ENCODE data around the gene OSBPL8.

DNA sequence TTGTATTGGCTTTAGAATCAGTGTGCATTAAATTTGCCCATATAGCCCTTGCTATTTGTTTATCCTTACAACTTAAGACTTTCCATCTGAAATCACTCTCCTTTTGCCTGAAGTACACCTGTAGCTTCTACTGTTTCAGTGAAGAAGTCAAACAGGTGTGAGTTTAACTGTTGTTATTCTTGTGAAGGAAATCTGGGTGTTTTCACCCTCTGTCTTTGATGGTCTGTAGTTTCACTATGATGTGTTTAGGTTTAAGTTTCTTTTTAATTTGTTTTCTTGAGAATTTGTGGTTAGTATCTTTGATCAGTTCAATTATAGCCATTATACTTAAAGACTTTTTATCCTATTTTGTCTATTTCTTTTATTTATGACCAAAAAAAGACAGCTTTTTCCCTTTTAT lies 142.5 kb downstream of the OSBPL8 start:
- TF ChIP-seq ATF3 (IDR thresholded peaks at IDR 0.05) (no peak), RAD21 (IDR thresholded peaks at IDR 0.05) (no peak), CTCF (IDR thresholded peaks at IDR 0.05; ENCODE audit: low read depth, low read length, missing input control) (no peak), GABPA (IDR thresholded peaks at IDR 0.05 in 1 of 2, conservative IDR thresholded peaks at IDR 0.05 in 1 of 2) (no peak), JUND (IDR thresholded peaks at IDR 0.05) (no peak), FOXA1 (IDR thresholded peaks at IDR 0.05) (no peak), TAF1 (conservative IDR thresholded peaks at IDR 0.05) (no peak), EGR1 (IDR thresholded peaks at IDR 0.05; ENCODE audit: low read depth in 2 of 2) (no peak), YY1 (IDR thresholded peaks at IDR 0.05) (no peak), ZBTB33 (IDR thresholded peaks at IDR 0.05) (no peak)
- TF ChIP-seq, protein P1, sequence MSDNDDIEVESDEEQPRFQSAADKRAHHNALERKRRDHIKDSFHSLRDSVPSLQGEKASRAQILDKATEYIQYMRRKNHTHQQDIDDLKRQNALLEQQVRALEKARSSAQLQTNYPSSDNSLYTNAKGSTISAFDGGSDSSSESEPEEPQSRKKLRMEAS (IDR thresholded peaks at IDR 0.05) = no peak

All from liver (tissue), 3 donors.